HCT116 (cell line): ENCODE measurements around the gene SMC1B.

Experiments used
- CEBPB ChIP-seq: IDR thresholded peaks from 2 replicates; pipeline ENCODE4 v1.6.1; 2012; ENCODE audit warnings: low read depth
- EZH2phosphoT487 ChIP-seq: fragments of 200-600 bp; IDR thresholded peaks from 2 replicates; pipeline ENCODE4 v1.6.1; 2018; ENCODE audit warnings: antibody characterized with exemption, borderline replicate concordance
- JUND ChIP-seq: IDR thresholded peaks from 2 replicates; pipeline ENCODE4 v1.6.1; 2012
- POLR2A ChIP-seq: IDR thresholded peaks from 2 replicates; pipeline ENCODE4 v1.7.0; 2011; ENCODE audit warnings: borderline replicate concordance; ENCODE audit not compliant: insufficient read depth, insufficient read length; ENCODE audit errors: extremely low read depth
- POLR2AphosphoS5 ChIP-seq: IDR thresholded peaks from 2 replicates; pipeline ENCODE4 v1.6.1; 2011; ENCODE audit warnings: mild to moderate bottlenecking, low read depth, low read length, moderate library complexity
- RAD21 ChIP-seq: IDR thresholded peaks from 2 replicates; pipeline ENCODE4 v1.6.1; 2012; ENCODE audit warnings: low read depth, mild to moderate bottlenecking
- SIN3A ChIP-seq: IDR thresholded peaks from 2 replicates; pipeline ENCODE4 v1.6.1; 2012; ENCODE audit warnings: low read depth
- SP1 ChIP-seq: IDR thresholded peaks from 2 replicates; pipeline ENCODE4 v1.6.1; 2012; ENCODE audit warnings: low read depth
- SRF ChIP-seq: IDR thresholded peaks from 2 replicates; pipeline ENCODE4 v1.6.1; 2012; ENCODE audit warnings: low read depth
- TCF7L2 ChIP-seq: IDR thresholded peaks from 2 replicates; pipeline ENCODE4 v1.7.0; 2011; ENCODE audit warnings: borderline replicate concordance, inconsistent platforms; ENCODE audit not compliant: insufficient read depth, insufficient read length; ENCODE audit errors: extremely low read depth
- YY1 ChIP-seq: IDR thresholded peaks from 2 replicates; pipeline ENCODE4 v1.6.1; 2011; ENCODE audit warnings: low read length, low read depth, moderate library complexity, mild to moderate bottlenecking; ENCODE audit not compliant: insufficient replicate concordance; ENCODE audit errors: extremely low read depth
- TF ChIP-seq, protein P1 (sequence below), 3 experiments: fragments of 200-600 bp in 1 of 3; sonication (generic) in 1 of 3; IDR thresholded peaks in 2 of 3; conservative IDR thresholded peaks in 1 of 3; 2 replicates each; pipeline ENCODE4 v1.5.1; 2012 to 2017; ENCODE audit warnings: low read depth in 2 of 3, low read length in 2 of 3, antibody characterized with exemption in 1 of 3, borderline replicate concordance in 1 of 3, control low read depth in 1 of 3, mild to moderate bottlenecking in 1 of 3, mixed read lengths in 1 of 3, mixed run types in 1 of 3, moderate library complexity in 1 of 3; ENCODE audit not compliant: insufficient read depth in 1 of 3
- TF ChIP-seq, protein P2 (sequence below): IDR thresholded peaks from 2 replicates; pipeline ENCODE4 v1.6.1; 2012
- TF ChIP-seq, protein P3 (sequence below): IDR thresholded peaks from 2 replicates; pipeline ENCODE4 v1.6.1; 2011; ENCODE audit warnings: mild to moderate bottlenecking, low read length, moderate library complexity; ENCODE audit not compliant: insufficient replicate concordance; ENCODE audit errors: extremely low read depth

GRCh38 chr22:45451972-45452371 lies 38.6 kb upstream of the SMC1B start:
- TF ChIP-seq, protein P1, sequence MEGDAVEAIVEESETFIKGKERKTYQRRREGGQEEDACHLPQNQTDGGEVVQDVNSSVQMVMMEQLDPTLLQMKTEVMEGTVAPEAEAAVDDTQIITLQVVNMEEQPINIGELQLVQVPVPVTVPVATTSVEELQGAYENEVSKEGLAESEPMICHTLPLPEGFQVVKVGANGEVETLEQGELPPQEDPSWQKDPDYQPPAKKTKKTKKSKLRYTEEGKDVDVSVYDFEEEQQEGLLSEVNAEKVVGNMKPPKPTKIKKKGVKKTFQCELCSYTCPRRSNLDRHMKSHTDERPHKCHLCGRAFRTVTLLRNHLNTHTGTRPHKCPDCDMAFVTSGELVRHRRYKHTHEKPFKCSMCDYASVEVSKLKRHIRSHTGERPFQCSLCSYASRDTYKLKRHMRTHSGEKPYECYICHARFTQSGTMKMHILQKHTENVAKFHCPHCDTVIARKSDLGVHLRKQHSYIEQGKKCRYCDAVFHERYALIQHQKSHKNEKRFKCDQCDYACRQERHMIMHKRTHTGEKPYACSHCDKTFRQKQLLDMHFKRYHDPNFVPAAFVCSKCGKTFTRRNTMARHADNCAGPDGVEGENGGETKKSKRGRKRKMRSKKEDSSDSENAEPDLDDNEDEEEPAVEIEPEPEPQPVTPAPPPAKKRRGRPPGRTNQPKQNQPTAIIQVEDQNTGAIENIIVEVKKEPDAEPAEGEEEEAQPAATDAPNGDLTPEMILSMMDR (IDR thresholded peaks at IDR 0.05 in 2 of 3, conservative IDR thresholded peaks at IDR 0.05 in 1 of 3; ENCODE audit: borderline replicate concordance in 1 of 3, insufficient read depth in 1 of 3, low read depth in 2 of 3, low read length in 2 of 3), result no peak
- no peak for TF ChIP-seq POLR2A
- TF ChIP-seq CEBPB, result no peak
- no peak for TF ChIP-seq EZH2phosphoT487
- TF ChIP-seq YY1, result no peak
- TF ChIP-seq RAD21, result no peak
- no peak for TF ChIP-seq JUND
- TF ChIP-seq, protein P2, sequence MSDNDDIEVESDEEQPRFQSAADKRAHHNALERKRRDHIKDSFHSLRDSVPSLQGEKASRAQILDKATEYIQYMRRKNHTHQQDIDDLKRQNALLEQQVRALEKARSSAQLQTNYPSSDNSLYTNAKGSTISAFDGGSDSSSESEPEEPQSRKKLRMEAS, result no peak
- TF ChIP-seq SIN3A, result no peak
- TF ChIP-seq, protein P3, sequence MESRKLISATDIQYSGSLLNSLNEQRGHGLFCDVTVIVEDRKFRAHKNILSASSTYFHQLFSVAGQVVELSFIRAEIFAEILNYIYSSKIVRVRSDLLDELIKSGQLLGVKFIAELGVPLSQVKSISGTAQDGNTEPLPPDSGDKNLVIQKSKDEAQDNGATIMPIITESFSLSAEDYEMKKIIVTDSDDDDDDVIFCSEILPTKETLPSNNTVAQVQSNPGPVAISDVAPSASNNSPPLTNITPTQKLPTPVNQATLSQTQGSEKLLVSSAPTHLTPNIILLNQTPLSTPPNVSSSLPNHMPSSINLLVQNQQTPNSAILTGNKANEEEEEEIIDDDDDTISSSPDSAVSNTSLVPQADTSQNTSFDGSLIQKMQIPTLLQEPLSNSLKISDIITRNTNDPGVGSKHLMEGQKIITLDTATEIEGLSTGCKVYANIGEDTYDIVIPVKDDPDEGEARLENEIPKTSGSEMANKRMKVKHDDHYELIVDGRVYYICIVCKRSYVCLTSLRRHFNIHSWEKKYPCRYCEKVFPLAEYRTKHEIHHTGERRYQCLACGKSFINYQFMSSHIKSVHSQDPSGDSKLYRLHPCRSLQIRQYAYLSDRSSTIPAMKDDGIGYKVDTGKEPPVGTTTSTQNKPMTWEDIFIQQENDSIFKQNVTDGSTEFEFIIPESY, result no peak
- no peak for TF ChIP-seq POLR2AphosphoS5
- TF ChIP-seq SP1, result no peak
- no peak for TF ChIP-seq SRF
- no peak for TF ChIP-seq TCF7L2
